Measurements from ENCODE around the gene ACTL7B. TPM values are rescaled to one million over a fixed set of nuclear protein-coding genes. Genes with fewer than 3 reads are reported as not detected.
"Not testable (repeated sequence)": the region's sequence is repeated elsewhere in the genome, so short reads cannot be mapped to it uniquely, and the experiment has no call there.

Gene ACTL7B, protein sequence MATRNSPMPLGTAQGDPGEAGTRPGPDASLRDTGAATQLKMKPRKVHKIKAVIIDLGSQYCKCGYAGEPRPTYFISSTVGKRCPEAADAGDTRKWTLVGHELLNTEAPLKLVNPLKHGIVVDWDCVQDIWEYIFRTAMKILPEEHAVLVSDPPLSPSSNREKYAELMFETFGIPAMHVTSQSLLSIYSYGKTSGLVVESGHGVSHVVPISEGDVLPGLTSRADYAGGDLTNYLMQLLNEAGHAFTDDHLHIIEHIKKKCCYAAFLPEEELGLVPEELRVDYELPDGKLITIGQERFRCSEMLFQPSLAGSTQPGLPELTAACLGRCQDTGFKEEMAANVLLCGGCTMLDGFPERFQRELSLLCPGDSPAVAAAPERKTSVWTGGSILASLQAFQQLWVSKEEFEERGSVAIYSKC
- polyA plus RNA-seq (2012; ENCODE audit: insufficient read depth, insufficient read length, low read depth), result not detected

- TF ChIP-seq, protein P1, sequence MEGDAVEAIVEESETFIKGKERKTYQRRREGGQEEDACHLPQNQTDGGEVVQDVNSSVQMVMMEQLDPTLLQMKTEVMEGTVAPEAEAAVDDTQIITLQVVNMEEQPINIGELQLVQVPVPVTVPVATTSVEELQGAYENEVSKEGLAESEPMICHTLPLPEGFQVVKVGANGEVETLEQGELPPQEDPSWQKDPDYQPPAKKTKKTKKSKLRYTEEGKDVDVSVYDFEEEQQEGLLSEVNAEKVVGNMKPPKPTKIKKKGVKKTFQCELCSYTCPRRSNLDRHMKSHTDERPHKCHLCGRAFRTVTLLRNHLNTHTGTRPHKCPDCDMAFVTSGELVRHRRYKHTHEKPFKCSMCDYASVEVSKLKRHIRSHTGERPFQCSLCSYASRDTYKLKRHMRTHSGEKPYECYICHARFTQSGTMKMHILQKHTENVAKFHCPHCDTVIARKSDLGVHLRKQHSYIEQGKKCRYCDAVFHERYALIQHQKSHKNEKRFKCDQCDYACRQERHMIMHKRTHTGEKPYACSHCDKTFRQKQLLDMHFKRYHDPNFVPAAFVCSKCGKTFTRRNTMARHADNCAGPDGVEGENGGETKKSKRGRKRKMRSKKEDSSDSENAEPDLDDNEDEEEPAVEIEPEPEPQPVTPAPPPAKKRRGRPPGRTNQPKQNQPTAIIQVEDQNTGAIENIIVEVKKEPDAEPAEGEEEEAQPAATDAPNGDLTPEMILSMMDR (IDR thresholded peaks at IDR 0.05; ENCODE audit: low read depth, low read length), result no peak
- DNase-seq, result no peak
- no peaks in the 10 kb centered on the region for H3K9me3 ChIP-seq
- H3K27me3 ChIP-seq, result no peaks in the 10 kb centered on the region
- no peaks in the 10 kb centered on the region for H3K4me1 ChIP-seq
- no peaks in the 10 kb centered on the region for H3K36me3 ChIP-seq
- H3K4me3 ChIP-seq (ENCODE audit: low read depth, low read length), result no peak within 1 kb of the TSS
These were observed at the start of gene ACTL7B for GRCh38 chr9:108855888-108856287. ACTL7B (minus strand) TSS chr9:108855986; CDS start chr9:108855930, 56 bp downstream.

DNA sequence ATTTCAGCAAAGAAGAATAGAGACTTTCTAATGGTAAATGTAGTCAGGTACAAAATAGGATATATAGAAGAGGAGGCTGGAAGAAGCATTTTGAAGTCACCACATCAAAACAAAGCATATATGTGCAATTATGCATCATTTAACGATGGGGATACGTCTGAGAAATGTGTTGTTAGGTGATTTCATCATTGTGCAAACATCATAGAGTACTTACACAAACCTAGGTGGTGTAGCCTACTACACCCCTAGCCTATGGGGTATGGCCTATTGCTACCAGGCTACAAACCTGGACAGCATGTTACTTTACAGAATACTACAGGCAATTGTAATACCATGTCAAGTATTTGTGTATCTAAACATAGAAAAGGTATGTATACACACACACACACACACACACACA is 49.7 kb upstream of the ACTL7B start:
- no peaks in the 10 kb centered on the region for H3K4me1 ChIP-seq
- no peaks in the 10 kb centered on the region for H3K27me3 ChIP-seq
- H3K4me3 ChIP-seq (ENCODE audit: low read depth, low read length), result no peak overlapping the region
- TF ChIP-seq, protein P1 (IDR thresholded peaks at IDR 0.05; ENCODE audit: low read depth, low read length), result no peak
- no peaks in the 10 kb centered on the region for H3K9me3 ChIP-seq
- H3K36me3 ChIP-seq, result peaks cover 41% of the 10 kb centered on the region
- DNase-seq, result no peak

- no peak overlapping the region for H3K4me3 ChIP-seq (ENCODE audit: low read depth, low read length)
- peaks cover 52% of the 10 kb centered on the region for H3K36me3 ChIP-seq
- TF ChIP-seq, protein P1 (IDR thresholded peaks at IDR 0.05; ENCODE audit: low read depth, low read length), result no peak
- no peaks in the 10 kb centered on the region for H3K27me3 ChIP-seq
- no peaks in the 10 kb centered on the region for H3K9me3 ChIP-seq
- no peak for DNase-seq
- no peaks in the 10 kb centered on the region for H3K4me1 ChIP-seq
These were observed 48.4 kb upstream of the ACTL7B start for GRCh38 chr9:108904161-108904560.

- Histone ChIP-seq H3K4me3 (ENCODE audit: low read depth, low read length) (no peak overlapping the region), H3K4me1 (no peaks in the 10 kb centered on the region), H3K9me3 (no peaks in the 10 kb centered on the region), H3K36me3 (peaks cover 56% of the 10 kb centered on the region), H3K27me3 (no peaks in the 10 kb centered on the region)
- TF ChIP-seq, protein P1 (IDR thresholded peaks at IDR 0.05; ENCODE audit: low read depth, low read length), result no peak
- no peak for DNase-seq
These were observed 47.8 kb upstream of the ACTL7B start for GRCh38 chr9:108903420-108904103.

GRCh38 chr9:108900176-108900575 is 44.4 kb upstream of the ACTL7B start:
- no peak overlapping the region for H3K4me3 ChIP-seq (ENCODE audit: low read depth, low read length)
- H3K27me3 ChIP-seq, result no peaks in the 10 kb centered on the region

GRCh38 chr9:108899023-108899695 is 43.4 kb upstream of the ACTL7B start:
- H3K4me3 ChIP-seq (ENCODE audit: low read depth, low read length), result not testable (repeated sequence)
- peaks cover 75% of the 10 kb centered on the region for H3K36me3 ChIP-seq

More at GRCh38 chr9:108900176-108900575, 44.4 kb upstream of the ACTL7B start:
- no peak for DNase-seq
- Histone ChIP-seq H3K4me1 (no peaks in the 10 kb centered on the region), H3K36me3 (peaks cover 66% of the 10 kb centered on the region), H3K9me3 (no peaks in the 10 kb centered on the region)
- TF ChIP-seq, protein P1 (IDR thresholded peaks at IDR 0.05; ENCODE audit: low read depth, low read length), result no peak

More at GRCh38 chr9:108899023-108899695, 43.4 kb upstream of the ACTL7B start:
- not testable (repeated sequence) for H3K27me3 ChIP-seq, DNase-seq, H3K4me1 ChIP-seq, H3K9me3 ChIP-seq
